ENCODE data around the gene TEP1. TPM values are rescaled to one million over a fixed set of nuclear protein-coding genes. Genes with fewer than 3 reads are reported as not detected.

Gene TEP1
- total RNA-seq, 1 experiment from 2014 or later, result 20.4 TPM

DNA sequence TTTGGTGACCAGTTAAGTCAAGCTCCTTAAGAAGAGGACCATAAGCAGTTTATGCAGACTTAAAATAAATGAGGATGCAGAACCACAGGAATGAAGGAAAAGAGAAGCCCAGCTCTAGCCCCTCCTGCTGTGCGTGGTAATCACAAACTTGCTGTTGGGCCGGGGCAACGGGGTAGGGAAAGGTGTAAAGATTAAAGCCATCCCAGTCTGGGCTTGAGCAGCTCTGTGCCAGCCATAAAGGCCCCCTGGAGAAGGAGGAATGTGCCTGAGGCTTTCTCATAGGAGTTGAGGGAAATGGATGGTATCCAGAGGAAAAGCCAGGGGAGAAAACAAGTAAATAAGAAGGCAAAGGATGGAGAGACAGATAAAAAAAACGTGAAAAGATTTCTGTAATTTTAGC is 25.1 kb downstream of the TEP1 start:
- Mint-ChIP-seq H3K4me3 (ENCODE audit: unreplicated experiment) (no peak overlapping the region), H3K27me3 (ENCODE audit: insufficient read depth, unreplicated experiment) (no peaks in the 10 kb centered on the region), H3K27ac (ENCODE audit: low read depth, unreplicated experiment) (no peak overlapping the region), H3K4me1 (ENCODE audit: insufficient read depth, unreplicated experiment) (no peaks in the 10 kb centered on the region), H3K36me3 (ENCODE audit: insufficient read depth, unreplicated experiment) (peaks cover 82% of the 10 kb centered on the region), H3K9me3 (ENCODE audit: unreplicated experiment) (no peaks in the 10 kb centered on the region)
- DNase-seq (ENCODE audit: unreplicated experiment), result no peak
- no peak for TF ChIP-seq CTCF (IDR thresholded peaks at IDR 0.05; ENCODE audit: unreplicated experiment)
- ChIA-PET POLR2A (interaction anchor here (1.7 kb wide), 1 partner anchor 45 kb away, joined by 5 read pairs; the partner anchor contains the start of gene PARP2), CTCF (no interaction called here)
- no TSS peak for BruUV-seq (replicated peaks)
- intact Hi-C loops (cut with micrococcal nuclease), result no loop called here

DNA sequence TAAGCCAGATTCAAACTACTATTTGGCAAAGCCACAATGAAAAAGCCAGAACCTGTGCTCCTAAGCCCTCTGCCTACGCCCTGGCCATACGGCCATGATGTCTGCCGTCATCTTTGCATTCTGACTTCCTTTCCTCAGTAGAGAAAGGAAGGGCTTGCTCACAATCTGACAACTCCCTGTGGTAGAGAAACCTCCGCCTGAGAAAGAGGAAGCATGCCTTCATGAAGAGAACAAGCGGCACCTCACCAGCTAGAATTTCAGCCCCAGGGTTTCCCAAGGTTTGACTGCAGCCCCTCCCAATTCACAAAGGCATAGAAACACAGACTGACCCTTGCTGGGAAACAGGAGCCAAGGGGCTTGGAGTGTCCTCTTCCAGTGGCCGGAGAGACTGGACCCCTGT is 25.7 kb downstream of the TEP1 start:
- no TSS peak for BruUV-seq (replicated peaks)
- Mint-ChIP-seq H3K4me3 (ENCODE audit: unreplicated experiment) (no peak overlapping the region), H3K4me1 (ENCODE audit: insufficient read depth, unreplicated experiment) (no peaks in the 10 kb centered on the region), H3K9me3 (ENCODE audit: unreplicated experiment) (no peaks in the 10 kb centered on the region), H3K27me3 (ENCODE audit: insufficient read depth, unreplicated experiment) (no peaks in the 10 kb centered on the region), H3K36me3 (ENCODE audit: insufficient read depth, unreplicated experiment) (peaks cover 76% of the 10 kb centered on the region), H3K27ac (ENCODE audit: low read depth, unreplicated experiment) (no peak overlapping the region)
- intact Hi-C loops (cut with micrococcal nuclease), result no loop called here
- no peak for TF ChIP-seq CTCF (IDR thresholded peaks at IDR 0.05; ENCODE audit: unreplicated experiment)
- no peak for DNase-seq (ENCODE audit: unreplicated experiment)
- POLR2A ChIA-PET, result interaction anchor here (1.7 kb wide), 1 partner anchor 44 kb away, joined by 5 read pairs; the partner anchor contains the start of gene PARP2
- CTCF ChIA-PET, result no interaction called here

DNA sequence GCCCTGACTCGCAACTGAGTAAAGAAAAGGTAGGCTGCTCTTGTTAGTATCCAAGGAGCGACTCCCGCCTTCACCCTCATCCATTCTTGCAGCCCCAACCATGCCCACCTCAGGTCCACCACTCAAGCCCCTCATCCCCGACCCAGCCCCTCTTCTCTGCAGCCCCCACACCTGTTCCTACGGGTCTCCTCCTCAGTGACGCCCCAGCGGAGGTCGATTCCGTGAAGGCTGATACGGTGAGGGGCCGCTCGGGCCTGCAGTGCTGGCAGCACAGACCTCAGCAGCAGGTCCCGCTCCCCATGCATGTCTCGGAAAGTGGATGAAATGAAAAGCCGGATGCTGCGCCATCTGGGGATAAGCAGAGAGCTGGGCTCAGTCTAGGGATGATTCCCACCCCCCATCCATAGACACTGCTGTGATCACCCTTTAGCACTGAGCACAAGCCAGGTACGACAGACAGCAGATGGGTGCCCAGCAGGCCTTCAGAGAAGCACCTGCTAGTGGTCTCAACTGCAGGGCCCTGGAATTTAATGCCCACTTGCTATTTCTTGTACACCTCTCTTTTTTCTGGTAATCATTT is 26.9 kb downstream of the TEP1 start:
- DNase-seq (ENCODE audit: unreplicated experiment), result no peak
- H3K27ac Mint-ChIP-seq (ENCODE audit: low read depth, unreplicated experiment), result no peak overlapping the region
- no peaks in the 10 kb centered on the region for H3K9me3 Mint-ChIP-seq (ENCODE audit: unreplicated experiment)
- ChIA-PET POLR2A (interaction anchor here (0.6 kb wide), 1 partner anchor 15 kb away, joined by 3 read pairs; no protein-coding TSS in a partner anchor), CTCF (interaction anchor here (2.3 kb wide), 1 partner anchor 59 kb away, joined by 8 read pairs; no protein-coding TSS in a partner anchor)
- no peaks in the 10 kb centered on the region for H3K27me3 Mint-ChIP-seq (ENCODE audit: insufficient read depth, unreplicated experiment)
- no TSS peak for BruUV-seq (replicated peaks)
- H3K4me3 Mint-ChIP-seq (ENCODE audit: unreplicated experiment), result no peak overlapping the region
- H3K4me1 Mint-ChIP-seq (ENCODE audit: insufficient read depth, unreplicated experiment), result no peaks in the 10 kb centered on the region
- intact Hi-C loops (cut with micrococcal nuclease), result no loop called here
- peaks cover 64% of the 10 kb centered on the region for H3K36me3 Mint-ChIP-seq (ENCODE audit: insufficient read depth, unreplicated experiment)
- no peak for TF ChIP-seq CTCF (IDR thresholded peaks at IDR 0.05; ENCODE audit: unreplicated experiment)

DNA sequence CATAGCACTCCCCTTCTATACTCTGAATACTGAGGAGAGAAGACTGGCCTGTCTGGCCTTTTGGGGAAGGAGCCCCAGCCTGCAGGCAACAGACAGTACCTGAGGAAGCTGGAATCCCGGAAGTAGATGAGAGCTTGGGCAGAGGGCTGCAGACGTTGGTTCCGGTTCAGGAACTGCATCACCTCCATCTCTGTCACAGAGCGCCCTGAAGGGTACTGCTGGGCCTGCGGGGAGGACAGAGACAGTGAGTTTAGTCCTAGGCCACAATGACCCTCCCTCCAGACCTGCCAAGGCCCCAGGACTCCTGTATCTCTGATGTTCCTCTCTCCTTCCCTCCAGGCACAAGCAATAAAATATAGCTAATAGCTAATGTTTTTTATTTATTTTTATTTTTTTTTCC is 28.4 kb downstream of the TEP1 start:
- CTCF ChIA-PET, result interaction anchor here (1.2 to 2.3 kb wide), 2 partner anchors 28 to 57 kb away, joined by 3 to 8 read pairs; no protein-coding TSS in a partner anchor
- H3K36me3 Mint-ChIP-seq (ENCODE audit: insufficient read depth, unreplicated experiment), result peaks cover 58% of the 10 kb centered on the region

More for the DNA sequence above, 28.4 kb downstream of the TEP1 start:
- Mint-ChIP-seq H3K27ac (ENCODE audit: low read depth, unreplicated experiment) (no peak overlapping the region), H3K4me3 (ENCODE audit: unreplicated experiment) (no peak overlapping the region), H3K4me1 (ENCODE audit: insufficient read depth, unreplicated experiment) (no peaks in the 10 kb centered on the region), H3K27me3 (ENCODE audit: insufficient read depth, unreplicated experiment) (no peaks in the 10 kb centered on the region), H3K9me3 (ENCODE audit: unreplicated experiment) (no peaks in the 10 kb centered on the region)
- no TSS peak for BruUV-seq (replicated peaks)
- no peak for DNase-seq (ENCODE audit: unreplicated experiment)
- intact Hi-C loops (cut with micrococcal nuclease), result no loop called here
- POLR2A ChIA-PET, result interaction anchor here (1.4 kb wide), 2 partner anchors 14 to 41 kb away, joined by 3 to 6 read pairs; partner anchors contain the start of gene PARP2
- no peak for TF ChIP-seq CTCF (IDR thresholded peaks at IDR 0.05; ENCODE audit: unreplicated experiment)

All from MCF 10A (cell line).